IPS DF 4.7 (cell line): Measurements from ENCODE around the gene IRF4.

ENCODE experiments used
- DNase-seq: peaks from one replicate; pipeline ENCODE4 v3.0.0-alpha.2; 2013; ENCODE audit warnings: low spot score; ENCODE audit errors: extremely low read depth

IRF4 gene

GRCh38 chr6:381742-382461 is 9.7 kb upstream of the IRF4 start:
- no peak for DNase-seq

DNA sequence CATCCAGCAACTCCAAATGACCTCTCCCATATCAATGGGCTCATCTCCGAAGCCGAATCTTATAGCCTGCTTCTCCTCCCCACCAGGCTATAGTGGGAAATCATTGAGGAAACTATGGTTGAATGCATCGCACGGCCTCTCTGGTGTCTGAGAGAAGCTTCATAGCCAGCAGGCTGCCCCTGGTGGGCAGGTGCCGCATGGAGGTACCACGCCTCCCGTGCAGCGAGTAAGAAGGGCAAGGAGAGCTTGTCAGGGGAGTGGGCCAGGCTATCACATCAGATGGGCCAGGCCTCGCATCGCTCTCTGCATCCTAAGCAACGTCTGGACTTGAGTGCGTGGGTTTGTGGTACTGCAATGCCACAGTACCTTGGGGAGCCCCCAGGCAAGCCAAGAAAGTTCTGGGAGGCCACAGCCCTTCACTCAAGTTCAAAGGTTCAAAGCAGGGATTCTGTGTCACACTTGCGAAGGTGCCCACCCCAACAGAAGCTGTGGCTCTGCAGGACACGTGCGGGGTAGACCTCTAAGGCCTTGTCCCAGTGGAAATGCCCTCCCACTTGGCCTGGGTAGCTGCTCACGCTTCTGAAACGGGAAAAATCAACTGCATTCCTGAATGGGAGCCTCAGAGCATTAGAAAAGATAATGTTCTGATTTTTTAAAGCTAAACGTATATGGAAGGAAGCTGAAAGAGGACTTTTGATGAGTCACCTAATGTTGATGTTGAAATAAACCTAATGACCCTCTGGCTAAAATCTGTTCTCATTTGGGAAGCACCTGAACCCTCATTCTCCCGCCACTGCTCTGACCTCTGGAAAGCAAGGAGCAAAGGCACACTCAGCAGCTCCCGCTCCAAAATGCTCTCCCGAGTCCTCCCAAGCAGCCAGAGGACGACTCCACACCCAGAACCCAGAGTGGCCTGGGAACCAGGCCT is 8.4 kb upstream of the IRF4 start:
- DNase-seq, result no peak

- DNase-seq, result no peak
Measured at GRCh38 chr6:383856-384255, 7.7 kb upstream of the IRF4 start.

GRCh38 chr6:384898-385297 is 6.7 kb upstream of the IRF4 start:
- no peak for DNase-seq

DNA sequence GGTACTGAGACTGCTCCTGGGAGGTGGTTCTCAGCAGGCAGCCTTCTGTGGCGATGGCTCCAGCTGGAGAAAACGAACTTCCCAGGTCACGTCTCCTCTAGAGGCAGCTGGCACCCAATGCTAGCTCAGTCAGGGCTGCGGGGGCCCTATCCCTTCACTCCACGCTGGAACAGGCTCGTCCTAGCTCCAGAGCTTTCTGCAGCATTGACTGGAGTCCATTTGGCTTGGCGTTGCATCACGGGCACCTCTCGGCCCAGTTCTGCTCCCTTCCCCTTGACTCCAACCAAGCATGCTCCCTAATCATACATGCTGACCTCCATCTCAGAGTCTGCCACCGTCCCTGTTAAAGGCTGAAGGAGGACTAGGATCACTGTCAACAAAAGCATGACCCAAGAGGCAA is 5.9 kb upstream of the IRF4 start:
- no peak for DNase-seq

- no peak for DNase-seq
Measured at GRCh38 chr6:386688-387266, 4.8 kb upstream of the IRF4 start.

GRCh38 chr6:387293-387741 is 4.2 kb upstream of the IRF4 start:
- DNase-seq, result no peak

GRCh38 chr6:388202-388903 is 3.2 kb upstream of the IRF4 start:
- DNase-seq, result no peak

DNA sequence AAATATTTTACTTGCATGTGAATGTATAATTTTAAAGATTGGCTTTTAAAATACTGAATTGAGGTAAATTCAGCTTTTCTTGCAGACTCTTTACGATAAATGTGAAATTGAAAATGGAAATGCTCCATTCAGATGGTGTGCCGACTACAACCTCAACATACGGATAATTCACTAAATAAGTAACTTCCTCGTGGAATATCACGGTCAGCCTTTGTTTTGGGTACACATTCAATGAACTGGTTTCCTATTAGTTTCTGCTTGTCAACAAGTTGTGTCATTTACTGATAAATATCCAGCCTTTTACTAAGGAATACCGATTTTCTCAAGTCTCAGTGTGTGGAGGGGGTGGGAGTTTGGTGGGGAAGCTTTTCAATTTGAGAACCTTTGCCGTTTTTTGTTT is 2.4 kb upstream of the IRF4 start:
- DNase-seq, result no peak

GRCh38 chr6:389622-390021 is 1.9 kb upstream of the IRF4 start:
- DNase-seq, result no peak

DNA sequence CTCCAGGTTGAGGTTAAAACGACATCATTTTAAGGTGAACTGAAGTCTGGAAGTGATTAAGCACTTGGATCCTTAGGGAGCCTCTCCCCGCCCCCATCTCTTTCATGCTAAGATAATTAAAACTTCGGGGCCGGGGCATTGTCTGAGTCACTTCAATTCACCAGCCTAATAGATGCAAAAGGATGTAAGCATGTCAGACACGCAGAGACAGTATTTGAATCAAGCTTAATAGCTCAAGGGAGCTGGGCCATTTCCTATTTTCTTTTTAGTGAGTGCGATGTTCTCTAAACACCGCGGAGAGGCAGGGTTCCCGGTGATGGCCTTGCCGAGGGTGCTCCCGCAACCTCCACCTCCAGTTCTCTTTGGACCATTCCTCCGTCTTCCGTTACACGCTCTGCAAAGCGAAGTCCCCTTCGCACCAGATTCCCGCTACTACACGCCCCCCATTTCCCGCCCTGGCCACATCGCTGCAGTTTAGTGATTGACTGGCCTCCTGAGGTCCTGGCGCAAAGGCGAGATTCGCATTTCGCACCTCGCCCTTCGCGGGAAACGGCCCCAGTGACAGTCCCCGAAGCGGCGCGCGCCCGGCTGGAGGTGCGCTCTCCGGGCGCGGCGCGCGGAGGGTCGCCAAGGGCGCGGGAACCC is 516 bp upstream of the IRF4 start:
- no peak for DNase-seq

GRCh38 chr6:392441-393390 is 1.2 kb downstream of the IRF4 start:
- DNase-seq, result no peak

- no peak for DNase-seq
Measured at GRCh38 chr6:393391-394221, 2.1 kb downstream of the IRF4 start.

DNA sequence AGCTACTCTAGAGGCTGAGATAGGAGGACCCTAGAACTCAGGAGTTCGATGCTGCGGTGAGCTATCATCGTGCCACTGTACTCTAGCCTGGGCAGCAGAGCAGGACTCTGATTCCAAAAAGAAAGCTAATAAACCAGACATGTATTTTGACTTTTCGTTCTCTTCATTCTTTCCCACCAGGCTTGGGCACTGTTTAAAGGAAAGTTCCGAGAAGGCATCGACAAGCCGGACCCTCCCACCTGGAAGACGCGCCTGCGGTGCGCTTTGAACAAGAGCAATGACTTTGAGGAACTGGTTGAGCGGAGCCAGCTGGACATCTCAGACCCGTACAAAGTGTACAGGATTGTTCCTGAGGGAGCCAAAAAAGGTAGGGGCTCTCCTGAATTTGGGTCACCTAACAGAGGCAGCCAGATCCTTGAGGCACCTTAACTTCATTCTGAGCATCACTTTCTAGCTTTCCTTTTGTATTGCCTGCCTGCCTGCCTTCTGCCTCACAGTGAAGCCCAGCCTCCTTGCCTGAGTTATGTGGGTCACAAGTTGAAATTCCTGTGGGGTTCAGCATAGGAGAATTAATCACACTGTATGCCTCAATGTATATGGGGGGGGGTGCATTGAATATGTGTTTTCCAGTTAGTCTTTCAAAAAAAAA is 3.2 kb downstream of the IRF4 start:
- no peak for DNase-seq

DNA sequence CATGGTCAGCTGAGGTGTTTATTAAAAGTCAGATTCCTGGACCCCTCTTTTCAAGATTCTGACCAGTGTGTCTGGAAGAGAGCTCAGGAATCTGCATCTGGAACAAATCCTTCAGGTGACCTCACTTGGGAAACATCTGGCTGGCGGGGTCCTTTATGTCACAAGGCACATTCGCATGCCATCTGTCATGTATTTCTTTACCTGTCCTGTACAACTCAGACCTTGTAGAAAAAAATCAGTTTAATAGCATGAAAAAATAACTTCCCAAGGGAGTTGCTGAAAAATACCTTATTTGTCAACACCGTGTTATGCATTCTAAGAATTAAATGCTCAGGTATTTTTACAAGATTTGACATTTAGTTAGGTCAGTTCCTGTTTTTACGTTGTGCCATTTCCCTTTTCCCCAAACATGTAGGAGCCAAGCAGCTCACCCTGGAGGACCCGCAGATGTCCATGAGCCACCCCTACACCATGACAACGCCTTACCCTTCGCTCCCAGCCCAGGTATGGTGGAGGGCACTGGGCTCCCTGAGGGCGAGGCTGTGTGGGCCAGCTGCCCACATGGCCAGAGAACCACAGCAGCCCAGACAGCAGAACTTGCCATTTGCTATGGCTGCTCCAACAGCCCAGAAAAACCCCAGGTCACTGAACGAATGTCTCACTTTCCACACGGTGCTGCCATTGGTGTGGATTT is 4.0 kb downstream of the IRF4 start:
- DNase-seq, result no peak

GRCh38 chr6:396126-396520 is 4.6 kb downstream of the IRF4 start:
- DNase-seq, result no peak

DNA sequence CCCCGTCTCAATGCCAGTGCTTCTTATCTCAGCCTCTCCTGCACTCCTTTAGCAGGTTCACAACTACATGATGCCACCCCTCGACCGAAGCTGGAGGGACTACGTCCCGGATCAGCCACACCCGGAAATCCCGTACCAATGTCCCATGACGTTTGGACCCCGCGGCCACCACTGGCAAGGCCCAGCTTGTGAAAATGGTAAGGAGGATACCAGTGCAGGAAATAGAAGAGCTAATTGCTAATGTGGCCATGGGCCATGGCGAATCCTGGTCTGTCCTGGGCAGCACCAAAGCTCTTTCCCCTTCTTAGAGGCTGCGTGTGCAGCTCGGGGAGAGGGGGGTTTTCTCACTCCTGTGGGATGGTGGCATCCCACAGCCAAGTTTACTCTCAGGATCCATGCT is 5.5 kb downstream of the IRF4 start:
- no peak for DNase-seq

GRCh38 chr6:397604-398003 is 6.1 kb downstream of the IRF4 start:
- DNase-seq, result no peak
